Cardiac fibroblast (primary cell): ENCODE data around the gene TGM3.

Experiments
- DNase-seq, 2 donors: peaks; one replicate each; pipeline versions ENCODE4 v3.0.0 to v3.0.0-alpha.2; 2010; ENCODE audit warnings: low read depth in 2 of 2
- H3K4me3 ChIP-seq, 2 donors: replicated peaks in 1 of 2; 1 replicate in 1 of 2; 2 replicates in 1 of 2; pipeline ENCODE4 v1.5.1; 2011; ENCODE audit warnings: low read depth in 2 of 2, low read length in 2 of 2, mild to moderate bottlenecking in 2 of 2, moderate library complexity in 1 of 2
- TF ChIP-seq, protein P1 (sequence below): IDR thresholded peaks from one replicate; pipeline ENCODE4 v1.5.1; 2011; ENCODE audit warnings: low read depth, mild to moderate bottlenecking, low read length, inconsistent platforms

TGM3 gene

DNA sequence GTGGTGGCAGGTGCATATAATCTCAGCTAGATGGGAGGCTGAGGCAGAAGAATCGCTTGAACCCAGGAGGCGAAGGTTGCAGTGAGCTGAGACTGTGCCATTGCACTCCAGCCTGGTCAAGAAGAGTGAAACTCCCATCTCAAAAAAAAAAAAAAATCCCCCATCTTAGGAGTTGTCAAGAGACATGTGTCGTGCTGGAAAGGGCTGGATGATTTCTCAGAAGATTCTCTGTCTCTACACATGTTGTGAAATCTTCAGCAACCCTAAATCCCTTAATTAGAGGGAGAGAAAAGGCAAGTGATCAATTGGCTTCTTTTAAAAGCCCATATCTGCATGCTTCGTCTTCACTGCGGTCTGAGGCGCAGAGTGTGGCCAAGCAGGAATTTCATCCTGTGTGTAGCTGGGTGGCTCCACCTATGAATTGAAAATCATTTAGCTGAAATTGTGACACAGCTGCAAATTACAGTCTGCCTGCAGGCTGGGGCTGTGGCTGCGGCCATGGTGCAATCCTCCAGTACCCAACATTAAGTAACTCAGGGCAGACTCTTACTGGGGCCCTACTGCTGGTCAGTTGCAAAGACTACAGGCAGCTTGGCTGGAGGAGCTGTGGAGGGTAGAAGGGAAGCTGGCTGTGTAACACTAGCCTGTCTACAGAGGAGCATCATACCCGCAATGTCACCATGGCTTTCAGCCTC is 3.2 kb upstream of the TGM3 start:
- TF ChIP-seq, protein P1, sequence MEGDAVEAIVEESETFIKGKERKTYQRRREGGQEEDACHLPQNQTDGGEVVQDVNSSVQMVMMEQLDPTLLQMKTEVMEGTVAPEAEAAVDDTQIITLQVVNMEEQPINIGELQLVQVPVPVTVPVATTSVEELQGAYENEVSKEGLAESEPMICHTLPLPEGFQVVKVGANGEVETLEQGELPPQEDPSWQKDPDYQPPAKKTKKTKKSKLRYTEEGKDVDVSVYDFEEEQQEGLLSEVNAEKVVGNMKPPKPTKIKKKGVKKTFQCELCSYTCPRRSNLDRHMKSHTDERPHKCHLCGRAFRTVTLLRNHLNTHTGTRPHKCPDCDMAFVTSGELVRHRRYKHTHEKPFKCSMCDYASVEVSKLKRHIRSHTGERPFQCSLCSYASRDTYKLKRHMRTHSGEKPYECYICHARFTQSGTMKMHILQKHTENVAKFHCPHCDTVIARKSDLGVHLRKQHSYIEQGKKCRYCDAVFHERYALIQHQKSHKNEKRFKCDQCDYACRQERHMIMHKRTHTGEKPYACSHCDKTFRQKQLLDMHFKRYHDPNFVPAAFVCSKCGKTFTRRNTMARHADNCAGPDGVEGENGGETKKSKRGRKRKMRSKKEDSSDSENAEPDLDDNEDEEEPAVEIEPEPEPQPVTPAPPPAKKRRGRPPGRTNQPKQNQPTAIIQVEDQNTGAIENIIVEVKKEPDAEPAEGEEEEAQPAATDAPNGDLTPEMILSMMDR: no peak
- no peak overlapping the region for H3K4me3 ChIP-seq
- DNase-seq: no peak

DNA sequence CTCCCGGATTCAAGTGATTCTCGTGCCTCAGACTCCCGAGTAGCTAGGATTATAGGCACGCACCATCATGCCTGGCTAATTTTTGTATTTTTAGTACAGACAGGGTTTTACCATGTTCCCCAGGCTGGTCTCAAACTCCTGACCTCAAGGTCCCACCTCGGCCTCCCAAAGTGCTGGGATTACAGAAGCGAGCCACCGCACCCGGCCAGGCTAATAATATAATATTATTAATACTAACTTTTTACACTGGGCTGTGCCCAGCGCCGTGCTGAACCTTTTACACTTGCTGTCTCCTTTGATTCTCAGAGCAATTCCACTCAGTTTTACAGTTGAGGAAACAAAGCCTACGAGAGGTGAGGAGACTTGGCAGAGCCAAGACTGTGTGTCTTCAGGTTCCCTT is 2.3 kb upstream of the TGM3 start:
- no peak overlapping the region for H3K4me3 ChIP-seq
- TF ChIP-seq, protein P1: no peak
- DNase-seq: no peak

DNA sequence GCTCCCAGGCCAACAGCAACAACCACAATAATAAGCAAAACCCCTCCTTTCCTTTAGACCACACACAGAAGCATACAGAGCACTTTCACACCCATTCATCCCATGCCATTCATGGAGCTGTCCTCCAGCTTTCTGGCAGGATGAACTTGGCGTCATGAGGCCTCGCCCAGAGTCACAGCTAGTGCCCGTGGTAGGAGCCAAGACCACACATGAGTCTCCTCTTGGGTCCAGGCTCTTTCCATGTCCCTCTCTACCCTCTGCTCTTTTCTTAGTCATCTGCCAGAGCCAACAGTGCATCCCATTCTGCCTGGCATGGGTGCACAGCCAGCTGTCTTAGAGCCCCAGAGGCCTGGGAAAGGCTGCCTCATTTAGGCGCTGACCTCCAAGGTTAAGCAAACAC is 1.8 kb upstream of the TGM3 start:
- TF ChIP-seq, protein P1: no peak
- DNase-seq: no peak
- no peak overlapping the region for H3K4me3 ChIP-seq

DNA sequence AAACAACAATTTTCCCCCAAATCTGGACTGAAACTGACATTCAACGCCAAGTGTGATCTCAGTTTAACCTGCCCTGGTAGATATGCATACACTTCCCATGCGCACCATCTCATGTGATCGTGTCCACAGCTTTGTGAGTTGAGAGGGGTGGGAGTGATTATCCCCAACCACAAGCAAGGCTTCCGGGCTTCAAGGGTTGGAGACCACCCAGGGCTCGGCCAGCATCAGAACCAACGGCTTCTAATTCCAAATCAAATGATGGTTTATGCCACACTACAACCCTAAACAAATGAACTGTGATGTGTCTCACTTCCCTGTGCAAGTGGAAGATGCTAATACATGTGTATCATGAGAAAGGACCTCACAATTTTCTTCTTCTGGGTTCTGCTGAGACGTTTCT is 515 bp upstream of the TGM3 start:
- H3K4me3 ChIP-seq: no peak overlapping the region
- DNase-seq: no peak
- TF ChIP-seq, protein P1: no peak

DNA sequence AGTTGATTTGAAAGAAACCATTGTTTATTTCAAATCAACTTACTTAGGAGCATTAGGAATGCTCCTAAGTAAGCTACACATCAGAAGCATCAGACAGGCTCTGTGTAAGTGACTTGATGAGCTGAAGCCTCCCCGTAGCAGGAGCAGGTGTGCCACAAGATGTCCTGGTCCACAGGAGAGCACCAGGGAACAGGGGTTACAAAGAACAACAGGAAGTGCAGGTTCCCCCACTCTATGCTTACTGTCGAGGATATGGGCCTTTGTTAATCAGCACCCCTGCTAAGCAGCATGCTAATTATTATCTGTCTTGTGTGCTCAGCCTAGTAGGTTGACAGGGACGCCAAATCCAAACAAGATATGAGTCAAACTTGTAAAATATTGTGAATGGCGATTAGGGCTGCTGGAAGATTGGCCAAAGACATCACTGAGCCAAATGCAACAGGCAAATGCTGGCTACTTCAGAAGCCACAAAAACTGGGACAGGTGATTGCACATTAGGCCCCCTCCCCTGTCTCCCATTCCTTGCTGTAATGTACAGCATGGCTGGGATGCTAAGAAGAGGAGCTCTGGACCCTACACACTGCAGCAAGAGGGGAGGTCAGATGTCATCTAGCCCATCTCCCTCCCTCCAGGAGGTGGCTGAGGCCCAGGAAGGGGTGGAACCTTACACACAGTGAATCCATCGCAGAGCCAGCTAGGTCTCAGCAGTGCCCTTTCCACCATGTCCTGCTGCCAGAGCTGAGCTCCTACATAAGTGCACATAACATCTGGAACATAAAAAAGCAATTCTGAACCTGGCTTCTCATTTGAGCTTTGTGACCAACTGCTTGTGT is 939 bp downstream of the TGM3 start:
- no peak overlapping the region for H3K4me3 ChIP-seq
- TF ChIP-seq, protein P1: no peak
- no peak for DNase-seq

DNA sequence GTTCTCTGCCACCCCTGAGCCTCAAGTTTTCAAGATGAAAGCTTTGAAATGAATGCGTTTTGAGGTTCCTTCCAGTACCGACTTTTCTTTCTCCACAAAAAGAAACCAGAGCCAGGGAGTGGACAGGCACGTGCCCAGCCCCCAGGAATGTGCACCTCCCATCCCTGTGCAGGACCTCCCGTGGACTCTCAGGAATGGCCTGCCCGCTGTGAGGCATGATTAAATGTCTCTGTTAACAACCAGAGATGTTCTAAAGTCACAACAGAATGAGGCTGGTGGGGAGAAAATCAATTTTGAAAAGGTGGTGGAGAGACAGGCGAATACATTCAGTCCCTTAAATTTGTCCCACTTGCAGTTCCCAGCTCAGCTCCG is 1.5 kb downstream of the TGM3 start:
- TF ChIP-seq, protein P1: no peak
- DNase-seq: no peak

More for the DNA sequence above, 1.5 kb downstream of the TGM3 start:
- no peak overlapping the region for H3K4me3 ChIP-seq
